HG02870 (cell line): ENCODE data around the gene ARSG.
A peak's percentile ranks its signal among the peaks of the same experiment; 100 is the strongest.
"Not testable (repeated sequence)": the region's sequence is repeated elsewhere in the genome, so short reads cannot be mapped to it uniquely, and the experiment has no call there.

Experiments used
- ATAC-seq: cut with Tn5 transposase; IDR thresholded peaks from one replicate; pipeline ENCODE4 v1.9.1; 2021; ENCODE audit warnings: mild to moderate bottlenecking, moderate library complexity; ENCODE audit not compliant: unreplicated experiment

The ARSG gene

GRCh38 chr17:68326681-68327080 is 35.4 kb downstream of the ARSG start:
- ATAC-seq, result no peak

- no peak for ATAC-seq
Observed at GRCh38 chr17:68327823-68328557, 36.7 kb downstream of the ARSG start.

GRCh38 chr17:68328676-68329075 is 37.4 kb downstream of the ARSG start:
- no peak for ATAC-seq

- ATAC-seq, result no peak
Observed at GRCh38 chr17:68329331-68329730, 38.0 kb downstream of the ARSG start.

- ATAC-seq, result not testable (repeated sequence)
Observed at GRCh38 chr17:68331932-68332331, 40.6 kb downstream of the ARSG start.

GRCh38 chr17:68334393-68334792 is 43.1 kb downstream of the ARSG start:
- ATAC-seq, result no peak

- ATAC-seq, result no peak
Observed at GRCh38 chr17:68341482-68341881, 50.2 kb downstream of the ARSG start.

GRCh38 chr17:68343976-68344375 is 52.7 kb downstream of the ARSG start:
- ATAC-seq, result no peak

- ATAC-seq, result no peak
Observed at GRCh38 chr17:68344701-68345136, 53.4 kb downstream of the ARSG start.

- ATAC-seq, result no peak
Observed at GRCh38 chr17:68346448-68346847, 55.2 kb downstream of the ARSG start.

GRCh38 chr17:68347380-68347779 is 56.1 kb downstream of the ARSG start:
- no peak for ATAC-seq

- peak; percentile 81 for ATAC-seq
Observed at GRCh38 chr17:68349157-68349556, 57.9 kb downstream of the ARSG start.

GRCh38 chr17:68351395-68351794 is 60.1 kb downstream of the ARSG start:
- no peak for ATAC-seq

- ATAC-seq, result no peak
Observed at GRCh38 chr17:68352041-68352440, 60.7 kb downstream of the ARSG start.

GRCh38 chr17:68352671-68353070 is 61.4 kb downstream of the ARSG start:
- ATAC-seq, result not testable (repeated sequence)

- ATAC-seq, result no peak
Observed at GRCh38 chr17:68353111-68353521, 61.8 kb downstream of the ARSG start.

GRCh38 chr17:68354311-68354710 is 63.0 kb downstream of the ARSG start:
- not testable (repeated sequence) for ATAC-seq

- ATAC-seq, result not testable (repeated sequence)
Observed at GRCh38 chr17:68355108-68355507, 63.8 kb downstream of the ARSG start.

- peak; percentile 89 for ATAC-seq
Observed at GRCh38 chr17:68356520-68356919, 65.2 kb downstream of the ARSG start.

- ATAC-seq, result no peak
Observed at GRCh38 chr17:68356949-68357455, 65.7 kb downstream of the ARSG start.

- ATAC-seq, result no peak
Observed at GRCh38 chr17:68357886-68358285, 66.6 kb downstream of the ARSG start.

- ATAC-seq, result no peak
Observed at GRCh38 chr17:68359791-68360535, 68.7 kb downstream of the ARSG start.
